Activated T-helper 2 cell treated with anti-CD3 and anti-CD28 coated beads, Interferon-gamma antibody, Interleukin-2, Interleukin-4, amounts not matched to agents 10 μg/mL and 5 μg/mL and 100 μg/mL, durations not matched to agents 14 hours and 24 hours and 36 hours (primary cell): ENCODE results near the gene SMC6. TPM values are rescaled to one million over a fixed set of nuclear protein-coding genes. Genes with fewer than 3 reads are reported as not detected.

Experiments
- DNase-seq: peaks from one replicate; pipeline ENCODE4 v3.0.0; 2021; ENCODE audit warnings: low spot score
- H3K27ac Mint-ChIP-seq: one replicate; pipeline ENCODE4 v1.8.0; 2021; ENCODE audit warnings: mixed read lengths
- H3K27me3 Mint-ChIP-seq: one replicate; pipeline ENCODE4 v1.8.0; 2021; ENCODE audit warnings: low read depth, mixed read lengths
- H3K36me3 Mint-ChIP-seq: one replicate; pipeline ENCODE4 v1.8.0; 2021; ENCODE audit warnings: low read depth, mixed read lengths
- H3K4me1 Mint-ChIP-seq: one replicate; pipeline ENCODE4 v1.8.0; 2021; ENCODE audit warnings: low read depth, mixed read lengths
- H3K4me3 Mint-ChIP-seq: one replicate; pipeline ENCODE4 v1.8.0; 2021; ENCODE audit warnings: low read depth, mild to moderate bottlenecking, moderate library complexity, mixed read lengths
- H3K9me3 Mint-ChIP-seq: one replicate; pipeline ENCODE4 v1.8.0; 2021; ENCODE audit warnings: mixed read lengths
- intact Hi-C: fragments of 100-400 bp; cut with micrococcal nuclease; formaldehyde crosslinking; loops from one replicate; pipeline ENCODE4 v1.15.1; 2023
- total RNA-seq: library from RNA; stranded (reverse); gene quantifications from 2 replicates; pipeline ENCODE4 v1.2.3, GENCODE V29; 2022

SMC6 gene
- total RNA-seq, 1 donor from 2014 or later, result 30.3 TPM

GRCh38 chr2:17614174-17614930 is 139.3 kb downstream of the SMC6 start:
- H3K27me3 Mint-ChIP-seq, result peaks cover 2% of the 10 kb centered on the region

More at GRCh38 chr2:17614174-17614930, 139.3 kb downstream of the SMC6 start:
- DNase-seq, result no peak
- intact Hi-C loops, result no loop called here
- no peaks in the 10 kb centered on the region for H3K36me3 Mint-ChIP-seq
- no peak overlapping the region for H3K27ac Mint-ChIP-seq
- no peaks in the 10 kb centered on the region for H3K9me3 Mint-ChIP-seq
- H3K4me1 Mint-ChIP-seq, result peaks cover 4% of the 10 kb centered on the region
- no peak overlapping the region for H3K4me3 Mint-ChIP-seq

Other genes with a start within 250 kb of the SMC6 start
- gene RAD51AP2, start 235.4 kb downstream of the SMC6 start, total RNA-seq, result not detected in 2 replicates
- gene VSNL1, start 213.1 kb downstream of the SMC6 start, total RNA-seq, result not detected in 2 replicates
- 26.6 and 29.2 TPM in 2 replicates for gene GEN1, start 328 bp upstream of the SMC6 start, total RNA-seq
- gene MSGN1, start 62.6 kb upstream of the SMC6 start, total RNA-seq, result not detected in 2 replicates
- 0.16 and 0.48 TPM in 2 replicates for gene KCNS3, start 124.9 kb upstream of the SMC6 start, total RNA-seq